ENCODE measurements around the gene CWC25.

DNA sequence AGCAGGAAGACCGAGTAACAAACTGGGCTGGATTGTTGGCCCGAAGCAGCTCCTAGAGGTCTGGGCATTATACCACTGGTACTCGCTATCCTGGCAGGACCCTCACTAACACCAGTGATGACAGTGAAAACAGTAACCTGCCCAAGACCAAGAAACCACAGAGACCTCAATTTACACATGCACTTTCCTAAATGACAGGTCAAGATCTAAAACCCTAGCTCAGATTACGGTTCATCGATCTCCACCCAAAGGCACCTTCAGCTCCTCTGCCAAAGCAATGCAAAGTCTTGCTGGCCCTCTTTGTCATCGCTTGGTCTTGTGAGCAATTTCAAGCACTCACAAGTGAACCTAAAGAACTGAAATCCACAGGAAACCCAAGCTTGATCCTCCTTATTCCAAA is 27.3 kb downstream of the CWC25 start:
- TF ChIP-seq POLR2AphosphoS5 (IDR thresholded peaks at IDR 0.05; ENCODE audit: borderline replicate concordance, low read depth, low read length) (no peak), EZH2 (IDR thresholded peaks at IDR 0.05) (no peak)

Measured in SK-N-MC (cell line).